GM23338 (cell line): Measurements from ENCODE around the gene C1QTNF8. TPM values are rescaled to one million over a fixed set of nuclear protein-coding genes. Genes with fewer than 3 reads are reported as not detected.

ENCODE experiments used
- ATAC-seq: fragments of 200-7000 bp; cut with Tn5 transposase; 3 replicates; pipeline ENCODE4 v1.9.1; 2020
- DNase-seq: peaks from one replicate; pipeline ENCODE4 v3.0.0-alpha.2; 2015; ENCODE audit warnings: low spot score
- H2AFZ ChIP-seq: fragments of 200-600 bp; sonication (generic); 2 replicates; pipeline ENCODE4 v1.8.0; 2016; ENCODE audit warnings: antibody characterized with exemption, mild to moderate bottlenecking, moderate library complexity
- H3F3A ChIP-seq: fragments of 200-600 bp; sonication (generic); replicated peaks from 2 replicates; pipeline ENCODE4 v1.8.0; 2017; ENCODE audit warnings: antibody characterized with exemption, mixed run types, low read depth
- H3K27ac ChIP-seq: fragments of 200-600 bp; sonication (generic); 2 replicates; pipeline ENCODE4 v1.6.1; 2016; ENCODE audit warnings: low read depth
- H3K27me3 ChIP-seq: fragments of 200-600 bp; sonication (generic); 2 replicates; pipeline ENCODE4 v1.8.0; 2016; ENCODE audit warnings: mild to moderate bottlenecking, mixed run types, moderate library complexity; ENCODE audit not compliant: insufficient read depth
- H3K36me3 ChIP-seq: fragments of 200-600 bp; sonication (generic); 2 replicates; pipeline ENCODE4 v1.8.0; 2016; ENCODE audit warnings: mild to moderate bottlenecking; ENCODE audit not compliant: insufficient read depth
- H3K4me1 ChIP-seq: fragments of 200-600 bp; sonication (generic); 2 replicates; pipeline ENCODE4 v1.8.0; 2016; ENCODE audit warnings: mild to moderate bottlenecking, moderate library complexity; ENCODE audit not compliant: insufficient read depth
- H3K4me2 ChIP-seq: fragments of 200-600 bp; sonication (generic); 2 replicates; pipeline ENCODE4 v1.7.1; 2017; ENCODE audit warnings: mixed run types
- H3K4me3 ChIP-seq: fragments of 200-600 bp; sonication (generic); 2 replicates; pipeline ENCODE4 v1.6.1; 2016; ENCODE audit warnings: mixed run types
- H3K79me2 ChIP-seq: fragments of 200-600 bp; sonication (generic); replicated peaks from 2 replicates; pipeline ENCODE4 v1.8.0; 2017; ENCODE audit warnings: mild to moderate bottlenecking; ENCODE audit not compliant: insufficient read depth
- H3K9me2 ChIP-seq: fragments of 200-600 bp; sonication (generic); 2 replicates; pipeline ENCODE4 v1.8.0; 2017; ENCODE audit not compliant: insufficient read depth
- H4K20me1 ChIP-seq: fragments of 200-600 bp; sonication (generic); replicated peaks from 2 replicates; pipeline ENCODE4 v1.8.0; 2017; ENCODE audit warnings: mild to moderate bottlenecking; ENCODE audit not compliant: insufficient read depth
- H3K27ac Mint-ChIP-seq: 2 replicates; pipeline ENCODE4 v1.8.0; 2020; ENCODE audit warnings: inconsistent platforms, mild to moderate bottlenecking, moderate library complexity, mixed read lengths
- H3K27me3 Mint-ChIP-seq: 3 replicates; pipeline ENCODE4 v1.8.0; 2022; ENCODE audit warnings: low read depth, mild to moderate bottlenecking, moderate library complexity, mixed read lengths, inconsistent platforms; ENCODE audit not compliant: insufficient read depth, poor library complexity
- H3K36me3 Mint-ChIP-seq: 3 replicates; pipeline ENCODE4 v1.8.0; 2021; ENCODE audit warnings: low read depth, mild to moderate bottlenecking, inconsistent platforms, moderate library complexity, mixed read lengths
- H3K4me1 Mint-ChIP-seq: 3 replicates; pipeline ENCODE4 v1.8.0; 2020; ENCODE audit warnings: mild to moderate bottlenecking, inconsistent platforms, mixed read lengths
- H3K4me3 Mint-ChIP-seq: 3 replicates; pipeline ENCODE4 v1.8.0; 2021; ENCODE audit warnings: moderate library complexity, mild to moderate bottlenecking, inconsistent platforms, mixed read lengths
- H3K9me3 Mint-ChIP-seq: 3 replicates; pipeline ENCODE4 v1.8.0; 2020; ENCODE audit warnings: moderate library complexity, mild to moderate bottlenecking, inconsistent platforms, mixed read lengths
- CREB1 ChIP-seq: fragments of 250-450 bp; sonication (Bioruptor Pico); IDR thresholded peaks from 2 replicates; pipeline ENCODE4 v1.5.0; 2020; ENCODE audit warnings: low read depth, mild to moderate bottlenecking, moderate library complexity
- CTCF ChIP-seq, 2 experiments: fragments of 200-600 bp in 1 of 2; sonication (generic) in 1 of 2; conservative IDR thresholded peaks; 2 replicates each; pipeline versions ENCODE4 v1.5.1 to v1.6.1; 2016 to 2017; ENCODE audit warnings: antibody characterized with exemption in 2 of 2, low read depth in 2 of 2, mild to moderate bottlenecking in 2 of 2, moderate library complexity in 1 of 2
- ETS1 ChIP-seq: IDR thresholded peaks from 2 replicates; pipeline ENCODE4 v1.6.1; 2016; ENCODE audit warnings: antibody characterized with exemption
- EZH2 ChIP-seq: fragments of 200-600 bp; sonication (generic); IDR thresholded peaks from one replicate; pipeline ENCODE4 v1.8.0; 2017; ENCODE audit warnings: antibody characterized with exemption, mild to moderate bottlenecking, low read depth; ENCODE audit not compliant: unreplicated experiment
- EZH2phosphoT487 ChIP-seq: fragments of 200-600 bp; sonication (generic); IDR thresholded peaks from one replicate; pipeline ENCODE4 v1.8.1; 2018; ENCODE audit warnings: antibody characterized with exemption; ENCODE audit not compliant: unreplicated experiment
- JUNB ChIP-seq: IDR thresholded peaks from one replicate; pipeline ENCODE4 v1.6.1; 2016; ENCODE audit warnings: antibody characterized with exemption; ENCODE audit not compliant: unreplicated experiment
- POLR2AphosphoS5 ChIP-seq: IDR thresholded peaks from 2 replicates; pipeline ENCODE4 v1.6.1; 2016; ENCODE audit warnings: antibody characterized with exemption, low read depth
- STAT1 ChIP-seq: IDR thresholded peaks from one replicate; pipeline ENCODE4 v1.6.1; 2016; ENCODE audit warnings: antibody characterized with exemption; ENCODE audit not compliant: unreplicated experiment
- ZNF114 ChIP-seq: fragments of 250-450 bp; sonication (Bioruptor Pico); IDR thresholded peaks from 2 replicates; pipeline ENCODE4 v1.5.0; 2020; ENCODE audit warnings: mild to moderate bottlenecking, moderate library complexity
- ZNF331 ChIP-seq: fragments of 250-450 bp; sonication (Bioruptor Pico); IDR thresholded peaks from 2 replicates; pipeline ENCODE4 v1.5.0; 2020; ENCODE audit warnings: low read depth, mild to moderate bottlenecking, moderate library complexity
- polyA plus RNA-seq: library from polyadenylated mRNA; unstranded; fragments of >200 nt; fragmentation: Nextera tagmentation; extraction: Ambion mirVana; gene quantifications from 2 replicates; pipeline ENCODE4 v1.2.1, GENCODE V29; 2016
- total RNA-seq: library from RNA; depleted of rRNA; stranded (reverse); fragments of >200 nt; shearing (Covaris generic); gene quantifications from 2 replicates; pipeline ENCODE4 v1.2.3, GENCODE V29; 2014
- TF ChIP-seq, protein P1 (sequence below): IDR thresholded peaks from one replicate; pipeline ENCODE4 v1.6.1; 2018; ENCODE audit warnings: antibody characterized with exemption; ENCODE audit not compliant: unreplicated experiment
- TF ChIP-seq, protein P2 (sequence below): fragments of 250-450 bp; sonication (Bioruptor Pico); IDR thresholded peaks from 2 replicates; pipeline ENCODE4 v1.5.0; 2020; ENCODE audit warnings: mild to moderate bottlenecking, moderate library complexity

C1QTNF8 gene
- total and polyA plus RNA-seq, 2 experiments from 2014 or later: not detected

- TF ChIP-seq CREB1: no peak
- TF ChIP-seq CTCF (conservative IDR thresholded peaks at IDR 0.05; ENCODE audit: low read depth in 2 of 2): no peak
- TF ChIP-seq STAT1: no peak
- TF ChIP-seq ETS1: no peak
- no peak for TF ChIP-seq ZNF331 (CRISPR knock-in tag)
- TF ChIP-seq EZH2phosphoT487: no peak
- TF ChIP-seq, protein P1, sequence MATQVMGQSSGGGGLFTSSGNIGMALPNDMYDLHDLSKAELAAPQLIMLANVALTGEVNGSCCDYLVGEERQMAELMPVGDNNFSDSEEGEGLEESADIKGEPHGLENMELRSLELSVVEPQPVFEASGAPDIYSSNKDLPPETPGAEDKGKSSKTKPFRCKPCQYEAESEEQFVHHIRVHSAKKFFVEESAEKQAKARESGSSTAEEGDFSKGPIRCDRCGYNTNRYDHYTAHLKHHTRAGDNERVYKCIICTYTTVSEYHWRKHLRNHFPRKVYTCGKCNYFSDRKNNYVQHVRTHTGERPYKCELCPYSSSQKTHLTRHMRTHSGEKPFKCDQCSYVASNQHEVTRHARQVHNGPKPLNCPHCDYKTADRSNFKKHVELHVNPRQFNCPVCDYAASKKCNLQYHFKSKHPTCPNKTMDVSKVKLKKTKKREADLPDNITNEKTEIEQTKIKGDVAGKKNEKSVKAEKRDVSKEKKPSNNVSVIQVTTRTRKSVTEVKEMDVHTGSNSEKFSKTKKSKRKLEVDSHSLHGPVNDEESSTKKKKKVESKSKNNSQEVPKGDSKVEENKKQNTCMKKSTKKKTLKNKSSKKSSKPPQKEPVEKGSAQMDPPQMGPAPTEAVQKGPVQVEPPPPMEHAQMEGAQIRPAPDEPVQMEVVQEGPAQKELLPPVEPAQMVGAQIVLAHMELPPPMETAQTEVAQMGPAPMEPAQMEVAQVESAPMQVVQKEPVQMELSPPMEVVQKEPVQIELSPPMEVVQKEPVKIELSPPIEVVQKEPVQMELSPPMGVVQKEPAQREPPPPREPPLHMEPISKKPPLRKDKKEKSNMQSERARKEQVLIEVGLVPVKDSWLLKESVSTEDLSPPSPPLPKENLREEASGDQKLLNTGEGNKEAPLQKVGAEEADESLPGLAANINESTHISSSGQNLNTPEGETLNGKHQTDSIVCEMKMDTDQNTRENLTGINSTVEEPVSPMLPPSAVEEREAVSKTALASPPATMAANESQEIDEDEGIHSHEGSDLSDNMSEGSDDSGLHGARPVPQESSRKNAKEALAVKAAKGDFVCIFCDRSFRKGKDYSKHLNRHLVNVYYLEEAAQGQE: no peak
Observed at GRCh38 chr16:1047801-1048200, 48.2 kb downstream of the C1QTNF8 start (continued).

- H3K27ac ChIP-seq: no peak overlapping the region
- H3K27me3 ChIP-seq: no peaks in the 10 kb centered on the region
- no peaks in the 10 kb centered on the region for H3K79me2 ChIP-seq
- no peaks in the 10 kb centered on the region for H3K4me1 Mint-ChIP-seq
- no peaks in the 10 kb centered on the region for H3K36me3 ChIP-seq
- H3K36me3 Mint-ChIP-seq: peaks cover 3% of the 10 kb centered on the region; the same call in 1 of the 3 replicates
- DNase-seq: no peak
- H2AFZ ChIP-seq: no peak overlapping the region
- no peaks in the 10 kb centered on the region for H4K20me1 ChIP-seq
- H3K4me3 Mint-ChIP-seq: no peak overlapping the region
- no peaks in the 10 kb centered on the region; the same call in 1 of the 2 replicates for H3K4me1 ChIP-seq
- H3K27me3 Mint-ChIP-seq: peaks cover 3% of the 10 kb centered on the region
- H3K27ac Mint-ChIP-seq: no peak overlapping the region
- no peak overlapping the region for H3K4me3 ChIP-seq
- ATAC-seq: no peak
- H3F3A ChIP-seq: no peaks in the 10 kb centered on the region
- no peak overlapping the region for H3K4me2 ChIP-seq
- no peaks in the 10 kb centered on the region; the same call in 2 of the 3 replicates for H3K9me3 Mint-ChIP-seq
- no peaks in the 10 kb centered on the region for H3K9me2 ChIP-seq
- TF ChIP-seq, protein P2, sequence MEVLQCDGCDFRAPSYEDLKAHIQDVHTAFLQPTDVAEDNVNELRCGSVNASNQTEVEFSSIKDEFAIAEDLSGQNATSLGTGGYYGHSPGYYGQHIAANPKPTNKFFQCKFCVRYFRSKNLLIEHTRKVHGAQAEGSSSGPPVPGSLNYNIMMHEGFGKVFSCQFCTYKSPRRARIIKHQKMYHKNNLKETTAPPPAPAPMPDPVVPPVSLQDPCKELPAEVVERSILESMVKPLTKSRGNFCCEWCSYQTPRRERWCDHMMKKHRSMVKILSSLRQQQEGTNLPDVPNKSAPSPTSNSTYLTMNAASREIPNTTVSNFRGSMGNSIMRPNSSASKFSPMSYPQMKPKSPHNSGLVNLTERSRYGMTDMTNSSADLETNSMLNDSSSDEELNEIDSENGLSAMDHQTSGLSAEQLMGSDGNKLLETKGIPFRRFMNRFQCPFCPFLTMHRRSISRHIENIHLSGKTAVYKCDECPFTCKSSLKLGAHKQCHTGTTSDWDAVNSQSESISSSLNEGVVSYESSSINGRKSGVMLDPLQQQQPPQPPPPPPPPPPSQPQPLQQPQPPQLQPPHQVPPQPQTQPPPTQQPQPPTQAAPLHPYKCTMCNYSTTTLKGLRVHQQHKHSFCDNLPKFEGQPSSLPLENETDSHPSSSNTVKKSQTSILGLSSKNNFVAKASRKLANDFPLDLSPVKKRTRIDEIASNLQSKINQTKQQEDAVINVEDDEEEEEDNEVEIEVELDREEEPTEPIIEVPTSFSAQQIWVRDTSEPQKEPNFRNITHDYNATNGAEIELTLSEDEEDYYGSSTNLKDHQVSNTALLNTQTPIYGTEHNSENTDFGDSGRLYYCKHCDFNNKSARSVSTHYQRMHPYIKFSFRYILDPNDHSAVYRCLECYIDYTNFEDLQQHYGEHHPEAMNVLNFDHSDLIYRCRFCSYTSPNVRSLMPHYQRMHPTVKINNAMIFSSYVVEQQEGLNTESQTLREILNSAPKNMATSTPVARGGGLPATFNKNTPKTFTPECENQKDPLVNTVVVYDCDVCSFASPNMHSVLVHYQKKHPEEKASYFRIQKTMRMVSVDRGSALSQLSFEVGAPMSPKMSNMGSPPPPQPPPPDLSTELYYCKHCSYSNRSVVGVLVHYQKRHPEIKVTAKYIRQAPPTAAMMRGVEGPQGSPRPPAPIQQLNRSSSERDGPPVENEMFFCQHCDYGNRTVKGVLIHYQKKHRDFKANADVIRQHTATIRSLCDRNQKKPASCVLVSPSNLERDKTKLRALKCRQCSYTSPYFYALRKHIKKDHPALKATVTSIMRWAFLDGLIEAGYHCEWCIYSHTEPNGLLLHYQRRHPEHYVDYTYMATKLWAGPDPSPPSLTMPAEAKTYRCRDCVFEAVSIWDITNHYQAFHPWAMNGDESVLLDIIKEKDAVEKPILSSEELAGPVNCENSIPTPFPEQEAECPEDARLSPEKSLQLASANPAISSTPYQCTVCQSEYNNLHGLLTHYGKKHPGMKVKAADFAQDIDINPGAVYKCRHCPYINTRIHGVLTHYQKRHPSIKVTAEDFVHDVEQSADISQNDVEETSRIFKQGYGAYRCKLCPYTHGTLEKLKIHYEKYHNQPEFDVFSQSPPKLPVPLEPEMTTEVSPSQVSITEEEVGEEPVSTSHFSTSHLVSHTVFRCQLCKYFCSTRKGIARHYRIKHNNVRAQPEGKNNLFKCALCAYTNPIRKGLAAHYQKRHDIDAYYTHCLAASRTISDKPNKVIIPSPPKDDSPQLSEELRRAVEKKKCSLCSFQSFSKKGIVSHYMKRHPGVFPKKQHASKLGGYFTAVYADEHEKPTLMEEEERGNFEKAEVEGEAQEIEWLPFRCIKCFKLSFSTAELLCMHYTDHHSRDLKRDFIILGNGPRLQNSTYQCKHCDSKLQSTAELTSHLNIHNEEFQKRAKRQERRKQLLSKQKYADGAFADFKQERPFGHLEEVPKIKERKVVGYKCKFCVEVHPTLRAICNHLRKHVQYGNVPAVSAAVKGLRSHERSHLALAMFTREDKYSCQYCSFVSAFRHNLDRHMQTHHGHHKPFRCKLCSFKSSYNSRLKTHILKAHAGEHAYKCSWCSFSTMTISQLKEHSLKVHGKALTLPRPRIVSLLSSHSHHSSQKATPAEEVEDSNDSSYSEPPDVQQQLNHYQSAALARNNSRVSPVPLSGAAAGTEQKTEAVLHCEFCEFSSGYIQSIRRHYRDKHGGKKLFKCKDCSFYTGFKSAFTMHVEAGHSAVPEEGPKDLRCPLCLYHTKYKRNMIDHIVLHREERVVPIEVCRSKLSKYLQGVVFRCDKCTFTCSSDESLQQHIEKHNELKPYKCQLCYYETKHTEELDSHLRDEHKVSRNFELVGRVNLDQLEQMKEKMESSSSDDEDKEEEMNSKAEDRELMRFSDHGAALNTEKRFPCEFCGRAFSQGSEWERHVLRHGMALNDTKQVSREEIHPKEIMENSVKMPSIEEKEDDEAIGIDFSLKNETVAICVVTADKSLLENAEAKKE (CRISPR knock-in tag): no peak
- TF ChIP-seq EZH2phosphoT487: no peak
- no peak for TF ChIP-seq STAT1
- no peak for TF ChIP-seq ETS1
- no peak for TF ChIP-seq POLR2AphosphoS5
- TF ChIP-seq JUNB: no peak
- TF ChIP-seq ZNF114 (CRISPR knock-in tag): no peak
- no peak for TF ChIP-seq EZH2
Observed at GRCh38 chr16:1047123-1047522, 48.9 kb downstream of the C1QTNF8 start.
